Liver (tissue), 9 donors: ENCODE results near the gene BAIAP2L1. TPM values are rescaled to one million over a fixed set of nuclear protein-coding genes. Genes with fewer than 3 reads are reported as not detected.
A peak's percentile ranks its signal among the peaks of the same experiment; 100 is the strongest.
"Not testable (repeated sequence)": the region's sequence is repeated elsewhere in the genome, so short reads cannot be mapped to it uniquely, and the experiment has no call there.

Source experiments
- DNase-seq: peaks from one replicate; pipeline ENCODE4 v3.0.0-alpha.2; 2017; ENCODE audit warnings: low spot score
- H3K27ac ChIP-seq, 2 donors: one replicate each; pipeline ENCODE4 v1.7.0; 2013; ENCODE audit warnings: inconsistent platforms in 2 of 2, low read length in 2 of 2, control low read depth in 1 of 2, low read depth in 1 of 2, mild to moderate bottlenecking in 1 of 2
- H3K27me3 ChIP-seq, 4 donors: one replicate each; pipeline versions ENCODE4 v1.6.1 to v1.7.0; 2013; ENCODE audit warnings: low read length in 3 of 4, inconsistent platforms in 1 of 4, mild to moderate bottlenecking in 1 of 4, moderate library complexity in 1 of 4; ENCODE audit not compliant: control insufficient read depth in 4 of 4, insufficient read depth in 4 of 4
- H3K36me3 ChIP-seq, 4 donors: one replicate each; pipeline versions ENCODE4 v1.6.1 to v1.7.0; 2013; ENCODE audit warnings: low read length in 3 of 4, mild to moderate bottlenecking in 3 of 4, low read depth in 1 of 4, moderate library complexity in 1 of 4; ENCODE audit not compliant: control insufficient read depth in 4 of 4, insufficient read depth in 3 of 4
- H3K4me1 ChIP-seq, 4 donors: one replicate each; pipeline versions ENCODE4 v1.6.1 to v1.7.0; 2013; ENCODE audit warnings: low read length in 3 of 4, mild to moderate bottlenecking in 3 of 4, moderate library complexity in 1 of 4; ENCODE audit not compliant: control insufficient read depth in 4 of 4, insufficient read depth in 4 of 4
- H3K4me3 ChIP-seq, 3 donors: one replicate each; pipeline versions ENCODE4 v1.6.1 to v1.7.0; 2013; ENCODE audit warnings: low read length in 3 of 3, control low read depth in 1 of 3, low read depth in 1 of 3, mild to moderate bottlenecking in 1 of 3
- H3K9ac ChIP-seq, 2 donors: one replicate each; pipeline ENCODE4 v1.7.0; 2013; ENCODE audit warnings: low read length in 2 of 2, mild to moderate bottlenecking in 2 of 2, moderate library complexity in 2 of 2, control low read depth in 1 of 2, low read depth in 1 of 2
- H3K9me3 ChIP-seq, 4 donors: one replicate each; pipeline versions ENCODE4 v1.6.1 to v1.7.0; 2013; ENCODE audit warnings: low read length in 3 of 4; ENCODE audit not compliant: control insufficient read depth in 4 of 4
- ATF3 ChIP-seq: IDR thresholded peaks from 2 replicates; pipeline ENCODE4 v1.6.1; 2016; ENCODE audit warnings: antibody characterized with exemption
- EGR1 ChIP-seq, 2 donors: IDR thresholded peaks; 2 replicates each; pipeline ENCODE4 v1.6.1; 2016 to 2018; ENCODE audit warnings: antibody characterized with exemption in 2 of 2, low read depth in 2 of 2
- FOXA1 ChIP-seq: IDR thresholded peaks from 2 replicates; pipeline ENCODE4 v1.6.1; 2016; ENCODE audit warnings: antibody characterized with exemption
- FOXA2 ChIP-seq: IDR thresholded peaks from 2 replicates; pipeline ENCODE4 v1.6.1; 2016; ENCODE audit warnings: antibody characterized with exemption
- GABPA ChIP-seq, 2 donors: IDR thresholded peaks in 1 of 2; conservative IDR thresholded peaks in 1 of 2; 2 replicates each; pipeline ENCODE4 v1.6.1; 2016; ENCODE audit warnings: antibody characterized with exemption in 2 of 2, mild to moderate bottlenecking in 1 of 2, moderate library complexity in 1 of 2
- HNF4A ChIP-seq, 2 donors: conservative IDR thresholded peaks; 2 replicates each; pipeline ENCODE4 v1.6.1; 2016; ENCODE audit warnings: antibody characterized with exemption in 2 of 2, mild to moderate bottlenecking in 2 of 2
- HNF4G ChIP-seq: IDR thresholded peaks from 2 replicates; pipeline ENCODE4 v1.6.1; 2016; ENCODE audit warnings: antibody characterized with exemption
- JUND ChIP-seq, 2 donors: IDR thresholded peaks; 2 replicates each; pipeline ENCODE4 v1.6.1; 2016; ENCODE audit warnings: antibody characterized with exemption in 2 of 2
- MAX ChIP-seq: IDR thresholded peaks from 2 replicates; pipeline ENCODE4 v1.6.1; 2016; ENCODE audit warnings: antibody characterized with exemption
- NR2F2 ChIP-seq: IDR thresholded peaks from 2 replicates; pipeline ENCODE4 v1.6.1; 2016; ENCODE audit warnings: antibody characterized with exemption
- RAD21 ChIP-seq, 2 donors: IDR thresholded peaks; 2 replicates each; pipeline ENCODE4 v1.6.1; 2016; ENCODE audit warnings: antibody characterized with exemption in 2 of 2, mild to moderate bottlenecking in 2 of 2
- REST ChIP-seq: IDR thresholded peaks from 2 replicates; pipeline ENCODE4 v1.6.1; 2016; ENCODE audit warnings: antibody characterized with exemption, mild to moderate bottlenecking
- RXRA ChIP-seq, 2 donors: IDR thresholded peaks; 2 replicates each; pipeline ENCODE4 v1.6.1; 2017 to 2018; ENCODE audit warnings: antibody characterized with exemption in 2 of 2, mild to moderate bottlenecking in 1 of 2
- SP1 ChIP-seq: IDR thresholded peaks from 2 replicates; pipeline ENCODE4 v1.6.1; 2018; ENCODE audit warnings: antibody characterized with exemption, mild to moderate bottlenecking
- TAF1 ChIP-seq: conservative IDR thresholded peaks from 2 replicates; pipeline ENCODE4 v1.6.1; 2016; ENCODE audit warnings: antibody characterized with exemption, mild to moderate bottlenecking
- YY1 ChIP-seq: IDR thresholded peaks from 2 replicates; pipeline ENCODE4 v1.6.1; 2016; ENCODE audit warnings: antibody characterized with exemption, mild to moderate bottlenecking
- ZBTB33 ChIP-seq: IDR thresholded peaks from 2 replicates; pipeline ENCODE4 v1.6.1; 2016; ENCODE audit warnings: antibody characterized with exemption
- WGBS: extraction: QIAGEN DNeasy Blood & Tissue Kit; methylation state at CpG from one replicate; pipeline ENCODE4 v1.1.7; 2013; 5-methylcytosine and 5-hydroxymethylcytosine counted together
- polyA plus RNA-seq, 2 donors: library from polyadenylated mRNA; stranded (reverse) in 1 of 2; unstranded in 1 of 2; fragments of 200-250 nt in 1 of 2; fragments of >200 nt in 1 of 2; fragmentation: Nextera tagmentation in 1 of 2; extraction: Ambion mirVana in 1 of 2; gene quantifications; one replicate each; pipeline versions ENCODE4 v1.2.1 to v1.2.3, GENCODE V29; 2013 to 2015
- total RNA-seq, 2 donors: library from RNA; depleted of rRNA; stranded (reverse); fragments of >200 nt; gene quantifications; one replicate each; pipeline ENCODE4 v1.2.3, GENCODE V29; 2014
- donor health status: healthy.
- donor health status: healthy.
- donor health status: healthy.
- donor health status: healthy.
- donor health status: healthy.

BAIAP2L1 gene
- total and polyA plus RNA-seq, 4 donors: 5.4 to 8.9 (median 8.7) TPM

GRCh38 chr7:98418636-98419315, 17.9 kb upstream of the BAIAP2L1 start (continued):
- TF ChIP-seq REST (peak; percentile 86), YY1 (peak; percentile 68), RAD21 (IDR thresholded peaks at IDR 0.05) (no peak), GABPA (IDR thresholded peaks at IDR 0.05 in 1 of 2, conservative IDR thresholded peaks at IDR 0.05 in 1 of 2) (peak; percentile 80 to 90), JUND (IDR thresholded peaks at IDR 0.05) (peak; percentile 98 to 99), NR2F2 (no peak), TAF1 (no peak), FOXA2 (peak; percentile 88), RXRA (IDR thresholded peaks at IDR 0.05) (peak; percentile 99), ATF3 (peak; percentile 94), HNF4A (conservative IDR thresholded peaks at IDR 0.05) (peak; percentile 75 to 83), HNF4G (no peak), SP1 (peak; percentile 88), EGR1 (IDR thresholded peaks at IDR 0.05; ENCODE audit: low read depth in 2 of 2) (peak in 1 of 2 donors; percentile 66), MAX (peak; percentile 81)

GRCh38 chr7:98418271-98418635, 17.4 kb upstream of the BAIAP2L1 start:
- no peaks in the 10 kb centered on the region for H3K9me3 ChIP-seq
- H3K4me1 ChIP-seq: peaks cover 4 to 15% (median 14%) of the 10 kb centered on the region in 4 donors
- H3K27ac ChIP-seq: peak overlapping the region; percentile 97 to 100
- H3K27me3 ChIP-seq: no peaks in the 10 kb centered on the region
- H3K9ac ChIP-seq: peak overlapping the region; percentile 22 to 92
- TF ChIP-seq JUND (IDR thresholded peaks at IDR 0.05): no peak
- TF ChIP-seq MAX: no peak
- no peak for TF ChIP-seq HNF4A (conservative IDR thresholded peaks at IDR 0.05)
- no peaks in the 10 kb centered on the region for H3K36me3 ChIP-seq
- peak overlapping the region; percentile 20 to 55 (median 34) for H3K4me3 ChIP-seq
- 50% methylated on average over 7 of the region's 7 CpGs for WGBS
- DNase-seq: no peak

- Histone ChIP-seq H3K4me3 (peak overlapping the region in 2 of 3 donors; percentile 16 to 20), H3K9ac (peak overlapping the region; percentile 55 to 92), H3K4me1 (peaks cover 4 to 18% (median 15%) of the 10 kb centered on the region in 4 donors), H3K27ac (peak overlapping the region; percentile 97 to 100)
- H3K36me3 ChIP-seq, H3K9me3 ChIP-seq, H3K27me3 ChIP-seq: not testable (repeated sequence)
- TF ChIP-seq MAX (peak; percentile 29), HNF4A (conservative IDR thresholded peaks at IDR 0.05) (peak; percentile 61 to 72), ZBTB33 (peak; percentile 40), RXRA (IDR thresholded peaks at IDR 0.05) (peak; percentile 69 to 87), SP1 (peak; percentile 83), JUND (IDR thresholded peaks at IDR 0.05) (peak; percentile 37 to 69), EGR1 (IDR thresholded peaks at IDR 0.05; ENCODE audit: low read depth in 2 of 2) (peak; percentile 66 to 75), GABPA (IDR thresholded peaks at IDR 0.05 in 1 of 2, conservative IDR thresholded peaks at IDR 0.05 in 1 of 2) (peak in 1 of 2 donors; percentile 39), ATF3 (peak; percentile 38), FOXA1 (peak; percentile 18), FOXA2 (peak; percentile 58), NR2F2 (peak; percentile 5)
- 28% methylated on average over 12 of the region's 12 CpGs for WGBS
- DNase-seq: peak; percentile 58
Observed at GRCh38 chr7:98417604-98418270, 16.8 kb upstream of the BAIAP2L1 start.
